ENCODE results near the gene ZNF189.

Gene ZNF189

DNA sequence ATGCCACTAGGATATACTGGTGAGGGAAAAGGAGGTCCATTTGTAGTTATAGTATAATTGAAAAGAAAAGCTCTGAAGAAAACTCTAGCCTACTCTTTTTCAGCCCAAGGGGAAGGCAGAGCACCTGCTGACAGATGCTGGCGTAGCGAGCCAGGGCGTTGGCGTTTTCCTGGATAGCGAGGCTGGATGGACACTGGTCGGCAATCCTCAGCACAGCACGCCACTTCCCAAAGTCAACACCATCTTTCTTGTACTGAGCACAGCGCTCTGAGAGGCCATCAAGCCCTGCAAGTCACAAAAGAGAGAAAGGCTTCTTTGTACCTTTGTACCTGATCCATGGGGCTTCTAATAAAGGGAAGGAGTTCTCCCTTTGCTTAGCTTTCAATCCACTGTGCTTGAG lies 28.7 kb downstream of the ZNF189 start:
- ChIA-PET CTCF (interaction anchor here (1.2 to 2.5 kb wide), 4 partner anchors 10 to 102 kb away, joined by 3 to 14 read pairs (median 6); no protein-coding TSS in a partner anchor), POLR2A (no interaction called here)
- TF ChIP-seq CTCF (IDR thresholded peaks at IDR 0.05; ENCODE audit: control extremely low read depth, extremely low read depth, low read depth, missing control alignments): no peak
- DNase-seq (ENCODE audit: extremely low spot score): no peak

DNA sequence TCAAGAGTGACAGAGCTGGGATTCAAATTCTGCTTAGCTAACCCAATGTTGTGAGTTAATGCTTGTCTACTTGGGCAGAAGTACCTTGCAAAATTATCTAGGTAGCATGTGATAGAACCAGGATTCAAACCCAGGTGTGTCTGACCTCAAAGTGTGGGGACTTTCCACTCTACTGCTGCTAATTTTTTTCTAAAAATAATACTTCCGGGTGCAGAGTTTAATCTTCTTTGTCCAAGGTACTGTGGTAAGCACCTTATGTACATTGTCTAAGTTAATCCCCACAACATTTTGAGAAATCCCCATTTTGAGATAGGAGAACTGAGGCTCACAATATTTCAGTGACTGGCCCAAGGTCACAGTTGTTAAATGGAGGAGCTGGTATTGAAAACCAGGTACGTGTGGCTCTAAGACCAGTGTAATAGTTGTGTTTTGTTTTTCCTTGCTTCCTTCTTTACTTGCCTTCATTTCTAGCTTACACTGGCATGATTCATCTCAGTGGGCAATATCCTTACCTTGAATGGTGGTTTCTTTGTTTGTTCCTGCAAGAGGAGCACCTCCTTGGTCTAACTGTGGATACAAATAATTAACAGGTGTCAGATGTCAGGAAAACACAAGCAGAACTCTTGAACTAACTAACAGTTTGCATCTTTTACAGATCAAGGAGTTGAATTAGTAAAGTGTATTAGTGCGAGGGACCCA lies 29.5 kb downstream of the ZNF189 start:
- CTCF ChIA-PET: interaction anchor here (0.6 to 1.6 kb wide), 3 partner anchors 31 to 102 kb away, joined by 3 to 6 read pairs (median 3); no protein-coding TSS in a partner anchor
- TF ChIP-seq CTCF (IDR thresholded peaks at IDR 0.05; ENCODE audit: control extremely low read depth, extremely low read depth, low read depth, missing control alignments): no peak
- POLR2A ChIA-PET: no interaction called here
- peak; percentile 18 for DNase-seq (ENCODE audit: extremely low spot score)

GRCh38 chr9:101428909-101429308 lies 30.3 kb downstream of the ZNF189 start:
- DNase-seq (ENCODE audit: extremely low spot score): no peak

DNA sequence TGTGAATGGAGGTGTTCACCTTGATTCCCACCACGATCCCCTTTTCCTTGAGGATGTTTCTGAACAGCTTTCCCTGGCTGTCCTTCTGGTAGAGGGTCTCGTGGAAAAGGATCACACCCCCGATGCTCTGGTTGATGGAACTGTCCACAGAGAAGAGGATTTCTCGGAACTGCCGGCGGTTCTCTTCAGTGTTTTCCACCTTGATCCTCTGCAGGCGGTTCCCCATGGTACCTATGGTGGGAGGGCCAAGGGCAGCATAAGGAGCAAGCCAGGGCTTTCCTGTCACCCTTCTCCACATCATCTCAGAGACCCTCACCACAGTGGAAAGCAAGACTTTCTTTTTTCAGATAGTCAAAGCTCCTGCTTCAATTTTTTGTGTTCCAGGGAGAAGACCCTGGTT lies 31.1 kb downstream of the ZNF189 start:
- CTCF ChIA-PET: no interaction called here
- POLR2A ChIA-PET: no interaction called here

More at GRCh38 chr9:101428909-101429308, 30.3 kb downstream of the ZNF189 start:
- no peak for TF ChIP-seq CTCF (IDR thresholded peaks at IDR 0.05; ENCODE audit: control extremely low read depth, extremely low read depth, low read depth, missing control alignments)
- POLR2A ChIA-PET: no interaction called here
- CTCF ChIA-PET: no interaction called here

DNA sequence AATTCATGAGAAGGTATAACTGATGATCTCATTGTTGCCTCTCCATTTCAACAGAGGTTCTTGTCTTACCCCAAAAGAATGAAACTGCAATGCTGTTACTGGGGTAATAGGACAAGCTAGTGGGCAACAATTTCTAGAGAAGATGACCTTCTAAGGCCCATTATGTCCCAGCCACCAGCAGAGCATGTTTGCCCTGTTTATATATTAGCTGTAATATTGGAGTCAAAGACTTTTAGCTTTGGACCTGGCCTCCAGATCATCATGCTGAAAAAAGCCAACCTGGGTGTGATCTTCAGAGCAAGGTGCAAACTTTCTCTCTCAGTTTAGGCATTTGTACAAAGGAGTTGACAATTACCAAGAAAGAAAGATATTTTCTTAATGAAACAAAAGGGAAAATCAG lies 33.5 kb downstream of the ZNF189 start:
- POLR2A ChIA-PET: no interaction called here
- CTCF ChIA-PET: interaction anchor here (1.1 to 1.6 kb wide), 5 partner anchors 9 to 831 kb away, joined by 3 to 6 read pairs (median 4); no protein-coding TSS in a partner anchor
- no peak for TF ChIP-seq CTCF (IDR thresholded peaks at IDR 0.05; ENCODE audit: control extremely low read depth, extremely low read depth, low read depth, missing control alignments)
- no peak for DNase-seq (ENCODE audit: extremely low spot score)

More for the DNA sequence above, 31.1 kb downstream of the ZNF189 start:
- no peak for TF ChIP-seq CTCF (IDR thresholded peaks at IDR 0.05; ENCODE audit: control extremely low read depth, extremely low read depth, low read depth, missing control alignments)
- no peak for DNase-seq (ENCODE audit: extremely low spot score)

GRCh38 chr9:101432740-101433139 lies 34.1 kb downstream of the ZNF189 start:
- CTCF ChIA-PET: interaction anchor here (1.1 to 1.6 kb wide), 4 partner anchors 10 to 26 kb away, joined by 3 to 5 read pairs (median 4); no protein-coding TSS in a partner anchor
- TF ChIP-seq CTCF (IDR thresholded peaks at IDR 0.05; ENCODE audit: control extremely low read depth, extremely low read depth, low read depth, missing control alignments): no peak
- no peak for DNase-seq (ENCODE audit: extremely low spot score)
- POLR2A ChIA-PET: no interaction called here

Data from GM10248 (cell line).